Adipocyte (in vitro differentiated cells): Measurements from ENCODE around the gene TBX2.
"Not testable (repeated sequence)": the region's sequence is repeated elsewhere in the genome, so short reads cannot be mapped to it uniquely, and the experiment has no call there.

Source experiments
- DNase-seq: peaks from one replicate; pipeline ENCODE4 v3.0.0-alpha.2; 2015; ENCODE audit warnings: low read depth
- H3K27me3 ChIP-seq: replicated peaks from 2 replicates; pipeline ENCODE4 v1.7.0; 2013; ENCODE audit warnings: mild to moderate bottlenecking, low read length, moderate library complexity; ENCODE audit not compliant: control insufficient read depth, insufficient read depth
- H3K36me3 ChIP-seq: 2 replicates; pipeline ENCODE4 v1.7.0; 2013; ENCODE audit warnings: low read length, mild to moderate bottlenecking, moderate library complexity; ENCODE audit not compliant: control insufficient read depth, insufficient read depth, severe bottlenecking
- H3K4me1 ChIP-seq: 2 replicates; pipeline ENCODE4 v1.7.0; 2013; ENCODE audit warnings: mild to moderate bottlenecking, low read length, moderate library complexity; ENCODE audit not compliant: control insufficient read depth, insufficient read depth
- H3K4me3 ChIP-seq: 2 replicates; pipeline ENCODE4 v1.7.0; 2013; ENCODE audit warnings: mild to moderate bottlenecking, low read length, moderate library complexity
- H3K9ac ChIP-seq: 2 replicates; pipeline ENCODE4 v1.7.0; 2013; ENCODE audit warnings: mild to moderate bottlenecking, low read length, moderate library complexity
- H3K9me3 ChIP-seq: 2 replicates; pipeline ENCODE4 v1.7.0; 2013; ENCODE audit warnings: mild to moderate bottlenecking, low read length, moderate library complexity; ENCODE audit not compliant: control insufficient read depth

TBX2 gene

DNA sequence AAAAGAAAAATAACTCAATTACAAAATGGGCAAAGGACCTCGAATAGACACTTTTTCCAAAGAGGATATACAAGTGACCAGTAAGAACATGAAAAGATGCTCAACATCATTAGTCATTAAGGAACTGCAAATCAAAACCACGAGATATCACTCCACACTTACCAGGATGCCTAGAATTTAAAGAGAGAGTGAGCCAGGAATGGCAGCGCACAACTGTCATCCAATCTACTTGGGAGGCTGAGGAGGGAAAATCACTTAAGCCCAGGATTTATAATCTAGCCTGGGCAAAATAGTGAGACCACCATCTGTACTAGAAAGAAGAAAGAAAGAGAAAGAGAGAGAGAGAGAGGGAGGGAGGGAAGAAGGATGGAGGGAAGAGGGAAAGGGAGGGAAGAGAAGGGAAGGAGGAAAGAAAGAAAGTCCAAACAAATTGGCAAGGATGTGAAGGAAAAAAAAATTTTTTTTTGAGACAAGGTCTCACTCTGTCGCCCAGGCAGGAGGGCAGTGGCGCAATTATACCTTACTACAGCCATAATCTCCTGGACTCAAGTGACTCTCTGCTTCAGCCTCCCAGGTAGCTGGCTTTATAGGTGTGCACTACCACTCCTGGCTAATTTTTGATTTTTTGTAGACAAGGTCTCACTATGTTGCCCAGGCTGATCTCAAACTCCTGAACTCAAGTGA lies 22.6 kb downstream of the TBX2 start:
- no peak overlapping the region for H3K9ac ChIP-seq
- H3K9me3 ChIP-seq = no peaks in the 10 kb centered on the region
- DNase-seq = no peak
- peaks cover 9% of the 10 kb centered on the region for H3K27me3 ChIP-seq
- H3K4me1 ChIP-seq = peaks cover 22% of the 10 kb centered on the region
- H3K4me3 ChIP-seq = no peak overlapping the region
- no peaks in the 10 kb centered on the region for H3K36me3 ChIP-seq

DNA sequence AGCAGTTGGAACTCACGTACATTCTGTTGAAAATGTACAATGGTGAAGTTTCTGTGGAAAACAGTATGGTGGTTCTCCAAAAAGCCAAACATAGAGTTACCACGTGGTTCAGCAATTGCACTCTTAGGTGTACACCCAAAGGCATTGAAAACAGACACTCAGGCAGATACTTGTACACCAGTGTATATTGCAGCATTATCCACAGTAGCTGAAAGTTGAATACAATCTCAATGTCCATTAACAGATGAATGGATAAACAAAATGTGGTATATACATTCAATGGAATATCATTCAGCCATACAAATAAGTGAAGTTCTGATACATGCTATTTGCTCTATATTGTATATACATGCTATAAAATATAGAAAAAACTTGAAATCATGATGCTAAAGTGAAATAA lies 23.2 kb downstream of the TBX2 start:
- Histone ChIP-seq H3K27me3 (peaks cover 9% of the 10 kb centered on the region), H3K9ac (no peak overlapping the region), H3K36me3 (no peaks in the 10 kb centered on the region), H3K4me1 (peaks cover 18% of the 10 kb centered on the region), H3K9me3 (no peaks in the 10 kb centered on the region), H3K4me3 (no peak overlapping the region)
- no peak for DNase-seq

DNA sequence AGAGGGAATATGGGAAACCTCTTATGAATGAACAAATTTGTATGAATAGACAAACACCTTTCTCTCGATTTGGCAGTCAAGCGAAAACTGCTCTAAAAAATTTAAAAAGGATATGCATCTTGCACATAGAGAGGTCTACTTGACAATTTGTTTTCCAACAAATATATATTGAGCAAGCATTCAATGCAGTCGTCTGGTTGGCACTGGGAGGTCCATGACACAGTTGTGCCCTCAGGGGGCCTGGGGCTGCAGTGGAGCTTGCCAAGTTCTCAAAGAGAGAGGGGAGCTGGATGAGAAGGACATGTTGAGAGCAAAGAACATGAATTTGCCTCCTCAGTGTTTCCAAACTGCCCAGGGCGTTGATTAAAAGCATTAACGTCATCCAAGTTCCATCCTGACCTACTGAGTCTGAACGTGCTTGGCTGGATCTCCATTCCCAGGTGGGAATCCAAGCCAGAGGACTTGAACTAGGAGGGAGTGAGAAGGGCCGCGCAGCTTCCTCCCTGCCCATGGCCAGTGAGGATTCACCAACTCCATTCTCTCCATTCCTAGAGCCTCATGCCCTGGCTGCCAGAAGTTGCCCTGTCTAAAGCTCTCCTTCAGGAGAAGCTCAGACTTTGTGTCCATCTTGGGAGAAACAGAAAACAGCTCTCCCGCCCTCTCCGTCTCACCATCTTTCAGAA lies 24.5 kb downstream of the TBX2 start:
- DNase-seq = no peak
- peaks cover 17% of the 10 kb centered on the region for H3K4me1 ChIP-seq
- peaks cover 9% of the 10 kb centered on the region for H3K27me3 ChIP-seq
- H3K9me3 ChIP-seq = no peaks in the 10 kb centered on the region
- H3K36me3 ChIP-seq = no peaks in the 10 kb centered on the region
- no peak overlapping the region for H3K4me3 ChIP-seq
- H3K9ac ChIP-seq = no peak overlapping the region

DNA sequence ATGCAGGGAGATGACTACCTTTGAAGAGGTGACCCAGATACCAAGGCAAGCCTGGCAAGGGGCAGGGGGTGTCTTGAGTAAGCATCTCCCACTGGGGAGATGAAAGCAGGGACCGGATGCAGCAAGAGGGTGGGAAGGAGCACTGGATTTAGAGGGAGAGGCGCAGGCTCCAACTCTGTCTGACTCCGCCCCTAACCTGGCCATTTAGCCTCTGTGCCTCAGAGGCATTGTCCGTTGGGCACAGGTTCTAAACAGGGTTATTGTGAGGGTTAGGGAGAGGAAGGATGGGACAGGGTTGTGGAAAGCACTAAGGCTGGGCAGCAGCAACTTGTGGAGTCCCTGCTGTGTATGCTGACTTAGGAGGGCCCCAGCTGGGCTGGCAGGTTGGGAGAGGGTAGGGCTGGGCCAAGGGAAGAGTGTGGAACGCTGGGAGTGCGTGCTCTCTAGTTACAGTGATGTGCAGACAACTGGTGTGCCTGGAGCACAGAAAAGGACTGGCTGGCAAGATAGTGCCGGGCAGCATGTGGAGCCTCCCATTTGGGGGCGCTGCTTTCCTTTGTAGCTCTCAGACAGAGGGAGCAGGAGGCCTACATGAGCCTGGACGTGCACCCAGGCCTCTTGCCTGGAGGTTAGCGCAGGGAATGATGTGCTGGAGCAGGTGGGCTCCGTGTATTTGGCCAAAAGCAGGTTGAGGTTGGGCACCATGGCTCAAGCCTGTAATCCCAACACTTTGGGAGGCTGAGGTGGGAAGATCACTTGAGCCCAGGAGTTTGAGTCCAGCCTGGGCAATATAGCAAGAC lies 26.2 kb downstream of the TBX2 start:
- Histone ChIP-seq H3K36me3 (no peaks in the 10 kb centered on the region), H3K4me3 (no peak overlapping the region), H3K27me3 (peaks cover 8% of the 10 kb centered on the region), H3K4me1 (peaks cover 17% of the 10 kb centered on the region), H3K9ac (no peak overlapping the region), H3K9me3 (no peaks in the 10 kb centered on the region)
- no peak for DNase-seq

DNA sequence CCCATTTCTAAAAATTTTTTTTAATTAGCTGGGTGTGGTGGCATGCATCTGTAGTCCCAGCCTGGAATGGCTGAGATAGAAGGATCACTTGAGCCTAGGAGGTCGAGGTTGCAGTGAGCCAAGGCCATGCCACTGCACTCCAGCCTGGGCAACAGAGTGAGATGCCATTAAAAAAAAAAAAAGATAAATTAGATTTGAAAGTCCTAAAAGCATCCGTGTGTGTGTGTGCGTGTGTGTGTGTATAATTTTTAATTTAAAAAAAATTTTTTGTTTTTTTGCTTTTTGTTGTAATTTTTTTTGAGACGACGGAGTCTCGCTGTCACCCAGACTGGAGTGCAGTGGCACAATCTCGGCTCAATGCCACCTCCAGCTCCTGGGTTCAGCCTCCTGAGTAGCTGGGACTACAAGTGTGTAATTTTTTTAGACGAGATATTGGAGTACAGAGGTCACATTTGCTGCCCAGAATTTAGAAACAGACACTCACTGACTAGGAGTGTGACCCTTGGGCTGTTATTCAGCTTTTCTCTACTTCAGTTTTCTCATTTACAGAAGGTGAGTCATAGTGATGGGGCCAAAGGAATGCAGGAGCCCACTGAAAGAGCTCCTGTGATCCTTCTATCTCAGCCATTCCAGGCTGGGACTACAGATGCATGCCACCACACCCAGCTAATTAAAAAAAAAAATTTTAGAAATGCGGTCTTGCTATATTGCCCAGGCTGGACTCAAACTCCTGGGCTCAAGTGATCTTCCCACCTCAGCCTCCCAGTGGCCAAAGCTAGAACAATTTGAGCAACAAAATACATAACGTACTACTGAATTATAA lies 27.1 kb downstream of the TBX2 start:
- Histone ChIP-seq H3K4me3 (no peak overlapping the region), H3K36me3 (no peaks in the 10 kb centered on the region), H3K4me1 (peaks cover 21% of the 10 kb centered on the region), H3K9ac (no peak overlapping the region), H3K9me3 (no peaks in the 10 kb centered on the region), H3K27me3 (no peaks in the 10 kb centered on the region)
- DNase-seq = no peak

DNA sequence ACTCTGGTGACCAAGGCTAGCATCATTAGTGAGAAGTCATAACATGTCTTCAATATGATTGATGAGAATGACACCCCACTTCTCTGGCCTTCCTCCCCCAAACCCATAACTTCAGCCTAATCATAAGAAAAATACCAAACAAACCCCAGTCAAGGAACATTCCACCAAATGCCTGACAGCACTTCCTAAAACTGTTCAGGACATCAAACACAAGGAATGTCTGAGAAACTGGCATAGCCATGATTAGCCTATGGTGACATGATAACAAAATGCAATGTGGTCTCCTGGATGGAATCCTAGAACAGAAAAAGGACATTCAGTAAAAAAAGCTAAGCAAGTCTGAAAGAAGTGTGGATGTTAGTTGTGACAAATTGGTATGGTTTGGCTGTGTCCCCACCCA lies 27.9 kb downstream of the TBX2 start:
- no peak overlapping the region for H3K9ac ChIP-seq
- no peak for DNase-seq
- no peak overlapping the region for H3K4me3 ChIP-seq
- H3K36me3 ChIP-seq = no peaks in the 10 kb centered on the region
- H3K4me1 ChIP-seq = peaks cover 22% of the 10 kb centered on the region
- H3K27me3 ChIP-seq = no peaks in the 10 kb centered on the region
- no peaks in the 10 kb centered on the region for H3K9me3 ChIP-seq

DNA sequence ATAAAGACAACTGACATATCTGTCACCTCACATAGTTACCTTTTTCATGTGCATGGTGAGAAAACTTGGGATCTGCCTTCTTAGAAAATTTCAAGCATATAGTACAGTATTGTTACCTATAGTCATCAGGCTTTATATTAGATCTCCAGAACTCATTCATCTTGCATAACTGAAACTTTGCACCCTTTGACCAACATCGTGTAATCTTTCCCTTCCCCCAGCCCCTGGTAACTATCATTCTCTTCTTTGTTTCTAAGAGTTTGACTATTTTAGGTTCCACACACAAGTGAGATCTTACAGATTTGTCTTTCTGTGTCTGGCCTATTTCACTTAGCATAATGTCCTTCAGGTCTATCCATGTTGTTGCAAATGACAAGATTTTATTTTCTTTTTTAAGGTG lies 29.6 kb downstream of the TBX2 start:
- Histone ChIP-seq H3K9ac (no peak overlapping the region), H3K4me3 (no peak overlapping the region), H3K9me3 (peaks cover 5% of the 10 kb centered on the region), H3K4me1 (peaks cover 18% of the 10 kb centered on the region), H3K27me3 (peaks cover 3% of the 10 kb centered on the region), H3K36me3 (no peaks in the 10 kb centered on the region)
- DNase-seq = no peak

DNA sequence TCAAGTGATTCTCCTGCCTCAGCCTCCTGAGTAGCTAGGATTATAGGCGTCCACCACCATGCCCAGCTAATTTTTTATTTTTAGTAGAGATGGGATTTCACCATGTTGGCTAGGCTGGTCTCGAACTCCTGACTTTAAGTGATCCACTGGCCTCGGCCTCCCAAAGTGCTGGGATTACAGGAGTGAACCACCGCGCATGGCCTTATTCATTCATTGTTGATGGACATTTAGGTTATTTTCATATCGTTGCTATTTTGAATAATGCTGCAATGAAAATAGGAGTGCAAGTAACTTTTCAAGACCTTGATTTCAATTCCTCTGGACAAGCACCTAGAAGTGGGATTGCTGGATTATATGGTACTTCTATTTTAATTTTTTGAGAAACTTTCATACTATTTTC lies 30.2 kb downstream of the TBX2 start:
- H3K27me3 ChIP-seq, DNase-seq, H3K4me3 ChIP-seq, H3K9me3 ChIP-seq, H3K36me3 ChIP-seq, H3K9ac ChIP-seq: not testable (repeated sequence)
- peaks cover 18% of the 10 kb centered on the region for H3K4me1 ChIP-seq

DNA sequence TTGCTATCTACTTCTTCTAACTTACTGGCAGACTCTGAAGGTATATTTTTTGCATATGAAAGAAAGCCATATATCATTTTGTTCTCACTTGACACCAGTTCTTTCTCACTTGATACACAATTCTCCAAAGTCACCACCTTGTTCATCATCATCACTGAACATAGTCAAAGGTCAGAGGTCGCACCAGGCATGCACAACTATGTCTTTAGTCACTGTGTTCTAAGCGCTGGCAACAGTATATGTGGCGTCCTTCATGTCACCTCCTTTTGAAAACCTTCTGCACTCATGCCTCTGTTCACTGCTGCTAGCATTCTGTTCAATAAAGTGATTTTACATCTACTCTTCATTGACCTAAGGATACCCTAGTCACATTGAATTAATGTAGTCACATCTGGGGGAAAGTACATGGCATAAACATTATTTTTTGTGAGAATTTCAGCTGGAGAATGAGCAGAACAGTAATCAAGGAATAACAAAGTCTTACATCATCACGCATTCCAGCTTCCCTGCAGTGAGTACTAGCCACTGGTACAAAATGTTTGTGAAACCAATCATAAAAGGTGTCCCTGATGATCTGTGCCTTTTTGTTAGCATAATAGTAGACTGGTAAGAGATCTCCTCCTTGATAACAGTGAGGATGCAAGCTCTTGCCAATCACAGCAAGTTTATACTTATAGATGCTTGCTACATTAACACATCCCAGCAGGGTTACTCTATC lies 32.1 kb downstream of the TBX2 start:
- Histone ChIP-seq H3K4me1 (peaks cover 12% of the 10 kb centered on the region), H3K9me3 (peaks cover 27% of the 10 kb centered on the region), H3K36me3 (no peaks in the 10 kb centered on the region), H3K4me3 (no peak overlapping the region), H3K27me3 (peaks cover 3% of the 10 kb centered on the region), H3K9ac (no peak overlapping the region)
- DNase-seq = peak; percentile 61

DNA sequence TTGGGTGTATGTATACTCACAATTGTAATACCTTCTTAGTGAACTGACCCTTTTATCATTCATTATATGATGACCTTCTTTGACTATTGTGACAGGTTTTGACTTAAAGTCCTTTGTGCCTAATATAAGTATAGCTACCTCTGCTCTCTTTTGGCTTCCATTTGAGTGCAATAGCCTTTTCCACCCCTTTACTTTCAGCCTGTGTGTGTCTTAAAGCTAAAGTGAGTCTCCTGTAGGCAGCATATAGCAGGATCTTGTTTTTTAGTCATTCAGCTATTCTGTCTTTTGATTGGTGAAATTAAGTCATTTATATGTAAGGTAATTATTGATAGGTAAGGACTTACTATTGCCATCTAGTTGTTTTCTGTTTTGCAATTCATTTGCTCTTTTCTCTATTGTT lies 36.6 kb downstream of the TBX2 start:
- Histone ChIP-seq H3K4me3 (no peak overlapping the region), H3K36me3 (no peaks in the 10 kb centered on the region), H3K27me3 (peaks cover 3% of the 10 kb centered on the region), H3K9ac (no peak overlapping the region), H3K4me1 (peaks cover 8% of the 10 kb centered on the region), H3K9me3 (peaks cover 36% of the 10 kb centered on the region)
- DNase-seq = no peak
